Parathyroid adenoma (tissue), 2 donors: Measurements from ENCODE around the gene SLC4A2.

Experiments used
- H2AFZ ChIP-seq: fragments of 300-600 bp; sonication (generic); one replicate; pipeline ENCODE4 v1.7.0; 2017; ENCODE audit warnings: antibody characterized with exemption, mild to moderate bottlenecking
- H3K27ac ChIP-seq: fragments of 300-600 bp; sonication (generic); one replicate; pipeline ENCODE4 v1.7.0; 2017
- H3K27me3 ChIP-seq: fragments of 300-600 bp; sonication (generic); one replicate; pipeline ENCODE4 v1.7.0; 2017; ENCODE audit warnings: low read length; ENCODE audit not compliant: control insufficient read depth, insufficient read depth
- H3K36me3 ChIP-seq: fragments of 300-600 bp; sonication (generic); one replicate; pipeline ENCODE4 v1.7.0; 2017; ENCODE audit warnings: low read length; ENCODE audit not compliant: control insufficient read depth, insufficient read depth
- H3K4me1 ChIP-seq: fragments of 300-600 bp; sonication (generic); one replicate; pipeline ENCODE4 v1.7.0; 2017; ENCODE audit warnings: control low read depth
- H3K4me2 ChIP-seq: fragments of 300-600 bp; sonication (generic); one replicate; pipeline ENCODE4 v1.7.0; 2017; ENCODE audit warnings: low read length
- H3K4me3 ChIP-seq: fragments of 300-600 bp; sonication (generic); one replicate; pipeline ENCODE4 v1.7.0; 2017; ENCODE audit warnings: low read depth, low read length
- H3K79me2 ChIP-seq: fragments of 300-600 bp; sonication (generic); one replicate; pipeline ENCODE4 v1.7.0; 2017; ENCODE audit warnings: control low read depth
- H3K9ac ChIP-seq: fragments of 300-600 bp; sonication (generic); one replicate; pipeline ENCODE4 v1.7.0; 2017; ENCODE audit warnings: mild to moderate bottlenecking
- H3K9me3 ChIP-seq: fragments of 300-600 bp; sonication (generic); one replicate; pipeline ENCODE4 v1.7.0; 2017; ENCODE audit warnings: low read length; ENCODE audit not compliant: control insufficient read depth
- CTCF ChIP-seq: fragments of 300-600 bp; sonication (generic); IDR thresholded peaks from one replicate; pipeline ENCODE4 v1.7.0; 2017; ENCODE audit warnings: antibody characterized with exemption, mild to moderate bottlenecking
- donor health status: primary hyperparathyroidism.

The SLC4A2 gene

DNA sequence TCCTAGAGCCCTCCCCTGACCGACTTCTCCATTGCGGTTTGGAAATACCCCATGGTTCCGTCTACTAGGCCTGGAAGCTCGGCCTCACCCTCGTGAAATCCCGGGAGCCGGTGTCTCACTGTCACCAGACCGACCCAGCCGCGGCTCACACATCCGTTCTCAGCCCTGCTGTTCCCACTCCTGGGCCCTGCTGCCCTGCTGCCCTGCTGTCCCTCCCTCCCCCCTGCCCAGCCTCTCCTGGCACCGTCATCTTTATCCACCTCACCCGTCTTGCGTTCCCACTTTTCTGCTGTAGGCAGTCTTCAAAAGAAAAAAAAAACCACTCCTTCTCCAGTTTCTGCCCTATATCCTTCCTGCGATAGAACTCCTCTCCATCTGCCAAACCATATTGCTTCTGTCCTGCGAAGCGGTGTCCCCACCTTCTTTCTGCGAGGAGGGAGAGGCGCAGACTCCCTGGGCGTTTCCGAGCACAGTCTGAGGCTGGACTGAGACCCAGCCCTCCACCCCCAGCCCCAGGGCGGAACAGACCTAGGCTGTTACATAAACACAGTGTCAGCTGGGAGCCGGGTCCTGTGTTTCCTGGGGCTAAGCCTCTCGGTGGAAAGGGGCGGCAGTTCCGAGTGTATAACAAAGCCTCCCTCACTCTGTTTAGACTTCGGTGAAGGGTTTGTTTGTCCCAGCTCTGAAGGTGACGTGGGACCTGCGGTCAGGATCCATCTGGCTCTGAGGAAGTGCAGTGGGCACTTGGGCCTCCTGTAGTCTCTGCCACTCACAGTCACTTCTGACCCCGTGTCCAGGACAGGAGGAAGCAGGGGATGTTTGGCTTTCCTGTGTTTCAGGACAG is 29.7 kb downstream of the SLC4A2 start:
- no peak for TF ChIP-seq CTCF
- Histone ChIP-seq H3K9ac (no peak overlapping the region), H3K27me3 (no peaks in the 10 kb centered on the region), H3K4me2 (no peak overlapping the region), H3K36me3 (no peaks in the 10 kb centered on the region), H3K79me2 (peaks cover 64% of the 10 kb centered on the region), H3K27ac (peak overlapping the region; percentile 87), H2AFZ (no peak overlapping the region), H3K4me3 (peak overlapping the region; percentile 7), H3K4me1 (peaks cover 38% of the 10 kb centered on the region), H3K9me3 (no peaks in the 10 kb centered on the region)

- H3K9ac ChIP-seq = no peak overlapping the region
- H3K4me2 ChIP-seq = no peak overlapping the region
- H3K27ac ChIP-seq = peak overlapping the region; percentile 87
- H3K9me3 ChIP-seq = no peaks in the 10 kb centered on the region
- H3K4me3 ChIP-seq = no peak overlapping the region
- H2AFZ ChIP-seq = no peak overlapping the region
- TF ChIP-seq CTCF = no peak
- peaks cover 70% of the 10 kb centered on the region for H3K79me2 ChIP-seq
- no peaks in the 10 kb centered on the region for H3K27me3 ChIP-seq
- H3K4me1 ChIP-seq = peaks cover 34% of the 10 kb centered on the region
- H3K36me3 ChIP-seq = no peaks in the 10 kb centered on the region
These were observed 30.7 kb downstream of the SLC4A2 start for GRCh38 chr7:151089893-151090730.

GRCh38 chr7:151091003-151091402 is 31.6 kb downstream of the SLC4A2 start:
- Histone ChIP-seq H3K27me3 (no peaks in the 10 kb centered on the region), H2AFZ (no peak overlapping the region), H3K4me3 (no peak overlapping the region), H3K4me2 (no peak overlapping the region), H3K79me2 (peaks cover 77% of the 10 kb centered on the region), H3K4me1 (peaks cover 27% of the 10 kb centered on the region), H3K27ac (no peak overlapping the region), H3K36me3 (no peaks in the 10 kb centered on the region), H3K9ac (no peak overlapping the region), H3K9me3 (no peaks in the 10 kb centered on the region)
- no peak for TF ChIP-seq CTCF

GRCh38 chr7:151091431-151091830 is 32.0 kb downstream of the SLC4A2 start:
- peaks cover 27% of the 10 kb centered on the region for H3K4me1 ChIP-seq
- H2AFZ ChIP-seq = no peak overlapping the region
- no peak overlapping the region for H3K9ac ChIP-seq
- H3K9me3 ChIP-seq = no peaks in the 10 kb centered on the region
- H3K4me3 ChIP-seq = no peak overlapping the region
- H3K27ac ChIP-seq = no peak overlapping the region
- peaks cover 80% of the 10 kb centered on the region for H3K79me2 ChIP-seq
- H3K36me3 ChIP-seq = no peaks in the 10 kb centered on the region
- H3K4me2 ChIP-seq = no peak overlapping the region
- H3K27me3 ChIP-seq = no peaks in the 10 kb centered on the region
- TF ChIP-seq CTCF = peak; percentile 34
